NCI-H2171 (cell line): Measurements from ENCODE around the gene NPPA.
A peak's percentile ranks its signal among the peaks of the same experiment; 100 is the strongest.

Experiments
- DNase-seq: peaks from one replicate; lab custom pipeline; 2025; lab: John Stamatoyannopoulos, UW

Gene NPPA

GRCh38 chr1:11874258-11874562 lies 26.6 kb upstream of the NPPA start:
- DNase-seq, result no peak

- no peak for DNase-seq
Observed at GRCh38 chr1:11873395-11874257, 26.0 kb upstream of the NPPA start.

GRCh38 chr1:11872545-11872944 lies 25.0 kb upstream of the NPPA start:
- no peak for DNase-seq

- DNase-seq, result no peak
Observed at GRCh38 chr1:11869650-11870207, 22.1 kb upstream of the NPPA start.

- no peak for DNase-seq
Observed at GRCh38 chr1:11869104-11869503, 21.5 kb upstream of the NPPA start.

- DNase-seq, result no peak
Observed at GRCh38 chr1:11868331-11868980, 20.9 kb upstream of the NPPA start.

GRCh38 chr1:11862890-11863289 lies 15.3 kb upstream of the NPPA start:
- no peak for DNase-seq

GRCh38 chr1:11860587-11860986 lies 13.0 kb upstream of the NPPA start:
- DNase-seq, result no peak

GRCh38 chr1:11860083-11860482 lies 12.5 kb upstream of the NPPA start:
- DNase-seq, result no peak

GRCh38 chr1:11858968-11859871 lies 11.6 kb upstream of the NPPA start:
- DNase-seq, result no peak

GRCh38 chr1:11858613-11858967 lies 11.0 kb upstream of the NPPA start, which contains the start of gene NPPB:
NPPB (minus strand) TSS chr1:11858945; CDS start chr1:11858833, 112 bp downstream.
- no peak for DNase-seq

- DNase-seq, result no peak
Observed at GRCh38 chr1:11858158-11858557, 10.6 kb upstream of the NPPA start.

GRCh38 chr1:11857164-11857851 lies 9.7 kb upstream of the NPPA start:
- DNase-seq, result no peak

- no peak for DNase-seq
Observed at GRCh38 chr1:11856698-11857097, 9.1 kb upstream of the NPPA start.

- no peak for DNase-seq
Observed at GRCh38 chr1:11855430-11855829, 7.8 kb upstream of the NPPA start.

GRCh38 chr1:11854519-11854918 lies 6.9 kb upstream of the NPPA start:
- no peak for DNase-seq

- no peak for DNase-seq
Observed at GRCh38 chr1:11851180-11851579, 3.6 kb upstream of the NPPA start.

GRCh38 chr1:11850156-11850555 lies 2.6 kb upstream of the NPPA start:
- no peak for DNase-seq

- peak; percentile 81 for DNase-seq
Observed at GRCh38 chr1:11848373-11848700, 754 bp upstream of the NPPA start.

GRCh38 chr1:11845641-11846335 lies 1.8 kb downstream of the NPPA start:
- DNase-seq, result no peak
